ENCODE results near the gene NNT. TPM values are rescaled to one million over a fixed set of nuclear protein-coding genes. Genes with fewer than 3 reads are reported as not detected.

The NNT gene
- polyA plus RNA-seq, 3 donors = 17.1 to 47.2 (median 41.2) TPM

DNA sequence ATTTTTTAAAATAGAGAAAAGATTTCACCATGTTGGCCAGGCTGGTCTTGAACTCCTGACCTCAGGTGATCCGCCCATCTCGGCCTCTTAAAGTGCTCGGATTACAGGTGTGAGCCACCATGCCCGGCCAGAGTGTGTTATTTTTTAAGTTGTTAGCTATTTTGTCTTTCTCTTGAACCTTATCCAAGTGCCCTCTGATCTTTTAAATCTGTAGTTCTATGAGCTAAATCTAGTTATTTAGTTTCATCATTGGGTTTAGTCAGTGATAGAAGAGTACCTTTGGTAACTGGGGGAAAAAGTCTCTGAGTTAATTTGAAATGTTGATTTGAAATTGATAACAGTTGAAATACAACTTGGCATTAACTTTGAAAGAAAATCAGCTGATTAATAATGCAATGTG, 88.3 kb downstream of the NNT start:
- peak overlapping the region in 1 of 7 donors; percentile 21 for H3K27ac Mint-ChIP-seq
- no peak overlapping the region for H3K4me3 Mint-ChIP-seq
- H3K9me3 Mint-ChIP-seq = peaks cover 3 to 22% (median 13%) of the 10 kb centered on the region in 7 donors
- no peaks in the 10 kb centered on the region for H3K4me1 Mint-ChIP-seq
- H3K79me2 ChIP-seq (ENCODE audit: insufficient read depth, low read length) = peaks cover 4% of the 10 kb centered on the region
- no peak overlapping the region for H3K27ac ChIP-seq (ENCODE audit: low read depth in 1 of 2, low read length in 2 of 2)
- no peak overlapping the region for H3K9ac ChIP-seq (ENCODE audit: insufficient read depth, low read length, poor library complexity, severe bottlenecking)
- H3K4me1 ChIP-seq (ENCODE audit: control insufficient read depth in 1 of 2, insufficient read depth in 2 of 2, low read length in 2 of 2) = no peaks in the 10 kb centered on the region
- no peaks in the 10 kb centered on the region for H3K27me3 Mint-ChIP-seq (ENCODE audit: low read depth in 3 of 3)
- H3K4me2 ChIP-seq (replicated peaks; ENCODE audit: extremely low read depth, low read length, poor library complexity, severe bottlenecking) = no peak overlapping the region
- no peaks in the 10 kb centered on the region for H4K20me1 ChIP-seq (ENCODE audit: insufficient read depth, low read length)
- WGBS (ENCODE audit: insufficient coverage) = no CpG with 5 or more reads among the region's 4 CpGs
- H3K9me3 ChIP-seq (replicated peaks in 1 of 2; ENCODE audit: control insufficient read depth in 1 of 2, insufficient read depth in 1 of 2, low read length in 2 of 2) = peaks cover 6 to 14% of the 10 kb centered on the region in 2 donors
- H3K27me3 ChIP-seq (ENCODE audit: control insufficient read depth in 2 of 2, insufficient read depth in 2 of 2, low read length in 2 of 2) = no peaks in the 10 kb centered on the region
- intact Hi-C loops (cut with micrococcal nuclease) = no loop called here
- TF ChIP-seq, protein P1, sequence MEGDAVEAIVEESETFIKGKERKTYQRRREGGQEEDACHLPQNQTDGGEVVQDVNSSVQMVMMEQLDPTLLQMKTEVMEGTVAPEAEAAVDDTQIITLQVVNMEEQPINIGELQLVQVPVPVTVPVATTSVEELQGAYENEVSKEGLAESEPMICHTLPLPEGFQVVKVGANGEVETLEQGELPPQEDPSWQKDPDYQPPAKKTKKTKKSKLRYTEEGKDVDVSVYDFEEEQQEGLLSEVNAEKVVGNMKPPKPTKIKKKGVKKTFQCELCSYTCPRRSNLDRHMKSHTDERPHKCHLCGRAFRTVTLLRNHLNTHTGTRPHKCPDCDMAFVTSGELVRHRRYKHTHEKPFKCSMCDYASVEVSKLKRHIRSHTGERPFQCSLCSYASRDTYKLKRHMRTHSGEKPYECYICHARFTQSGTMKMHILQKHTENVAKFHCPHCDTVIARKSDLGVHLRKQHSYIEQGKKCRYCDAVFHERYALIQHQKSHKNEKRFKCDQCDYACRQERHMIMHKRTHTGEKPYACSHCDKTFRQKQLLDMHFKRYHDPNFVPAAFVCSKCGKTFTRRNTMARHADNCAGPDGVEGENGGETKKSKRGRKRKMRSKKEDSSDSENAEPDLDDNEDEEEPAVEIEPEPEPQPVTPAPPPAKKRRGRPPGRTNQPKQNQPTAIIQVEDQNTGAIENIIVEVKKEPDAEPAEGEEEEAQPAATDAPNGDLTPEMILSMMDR (IDR thresholded peaks at IDR 0.05) = no peak
- no peak overlapping the region for H3K4me3 ChIP-seq (replicated peaks in 1 of 3; ENCODE audit: low read depth in 2 of 3, low read length in 3 of 3)
- H3K36me3 ChIP-seq (replicated peaks in 1 of 2; ENCODE audit: control insufficient read depth in 1 of 2, insufficient read depth in 2 of 2, low read length in 2 of 2) = peaks cover 7 to 77% of the 10 kb centered on the region in 2 donors
- H3K36me3 Mint-ChIP-seq = peaks cover 56 to 67% of the 10 kb centered on the region in 2 donors
- DNase-seq = no peak
- no peak overlapping the region for H2AFZ ChIP-seq (ENCODE audit: insufficient read depth, low read depth, low read length, poor library complexity, severe bottlenecking)

DNA sequence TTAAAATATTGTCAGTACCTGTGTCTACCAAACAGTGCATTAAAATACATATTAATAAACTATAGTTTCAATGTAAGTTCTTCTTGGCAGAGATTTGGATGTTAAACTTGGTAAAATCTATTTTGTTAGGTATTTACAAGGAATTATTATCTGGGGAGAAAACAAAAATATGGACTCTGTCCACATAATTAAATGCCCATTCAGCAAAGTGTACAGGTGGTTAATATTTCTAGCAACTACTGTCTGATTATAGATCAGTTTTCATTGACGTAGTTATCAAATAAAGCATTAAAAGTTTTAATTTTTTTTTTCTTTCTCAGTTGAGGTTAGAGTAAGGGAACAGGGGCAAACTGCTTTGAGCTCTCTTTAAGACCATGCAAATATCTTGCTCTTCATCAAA, 88.9 kb downstream of the NNT start:
- H3K4me2 ChIP-seq (replicated peaks; ENCODE audit: extremely low read depth, low read length, poor library complexity, severe bottlenecking) = no peak overlapping the region
- TF ChIP-seq, protein P1 (IDR thresholded peaks at IDR 0.05) = no peak
- no peaks in the 10 kb centered on the region for H3K4me1 ChIP-seq (ENCODE audit: control insufficient read depth in 1 of 2, insufficient read depth in 2 of 2, low read length in 2 of 2)
- Mint-ChIP-seq H3K4me3 (no peak overlapping the region), H3K27me3 (ENCODE audit: low read depth in 3 of 3) (no peaks in the 10 kb centered on the region), H3K4me1 (no peaks in the 10 kb centered on the region), H3K9me3 (peaks cover 3 to 22% (median 14%) of the 10 kb centered on the region in 7 donors), H3K27ac (no peak overlapping the region), H3K36me3 (peaks cover 58 to 69% of the 10 kb centered on the region in 2 donors)
- no peak for DNase-seq
- H3K36me3 ChIP-seq (replicated peaks in 1 of 2; ENCODE audit: control insufficient read depth in 1 of 2, insufficient read depth in 2 of 2, low read length in 2 of 2) = peaks cover 7 to 79% of the 10 kb centered on the region in 2 donors
- H3K9me3 ChIP-seq (replicated peaks in 1 of 2; ENCODE audit: control insufficient read depth in 1 of 2, insufficient read depth in 1 of 2, low read length in 2 of 2) = peaks cover 11 to 14% of the 10 kb centered on the region in 2 donors
- H3K9ac ChIP-seq (ENCODE audit: insufficient read depth, low read length, poor library complexity, severe bottlenecking) = no peak overlapping the region
- peaks cover 7% of the 10 kb centered on the region for H3K79me2 ChIP-seq (ENCODE audit: insufficient read depth, low read length)
- no peak overlapping the region for H3K4me3 ChIP-seq (replicated peaks in 1 of 3; ENCODE audit: low read depth in 2 of 3, low read length in 3 of 3)
- intact Hi-C loops (cut with micrococcal nuclease) = no loop called here
- no peaks in the 10 kb centered on the region for H4K20me1 ChIP-seq (ENCODE audit: insufficient read depth, low read length)
- no peak overlapping the region for H3K27ac ChIP-seq (ENCODE audit: low read depth in 1 of 2, low read length in 2 of 2)
- H2AFZ ChIP-seq (ENCODE audit: insufficient read depth, low read depth, low read length, poor library complexity, severe bottlenecking) = no peak overlapping the region
- H3K27me3 ChIP-seq (ENCODE audit: control insufficient read depth in 2 of 2, insufficient read depth in 2 of 2, low read length in 2 of 2) = no peaks in the 10 kb centered on the region
- no CpG with 5 or more reads among the region's 1 CpG for WGBS (ENCODE audit: insufficient coverage)
